Adrenal gland (tissue), 12 donors: ENCODE measurements around the gene SMTNL1. TPM values are rescaled to one million over a fixed set of nuclear protein-coding genes. Genes with fewer than 3 reads are reported as not detected.

ENCODE experiments used
- DNase-seq, 7 donors: peaks; one replicate each; pipeline ENCODE4 v3.0.0-alpha.2; 2019 to 2020
- H3K27ac ChIP-seq, 5 donors: fragments of 200-600 bp; sonication (generic) in 4 of 5; 1 replicate in 3 of 5; 2 replicates in 2 of 5; pipeline versions ENCODE4 v1.5.1 to v1.8.0; 2016 to 2020; ENCODE audit warnings: mild to moderate bottlenecking in 1 of 5
- H3K27me3 ChIP-seq: fragments of 200-600 bp; 2 replicates; pipeline ENCODE4 v1.8.0; 2021
- H3K36me3 ChIP-seq, 2 donors: fragments of 200-600 bp; replicated peaks in 1 of 2; 1 replicate in 1 of 2; 2 replicates in 1 of 2; pipeline versions ENCODE4 v1.5.1 to v1.8.0; 2018 to 2022
- H3K4me1 ChIP-seq, 2 donors: fragments of 200-600 bp; replicated peaks in 1 of 2; 1 replicate in 1 of 2; 2 replicates in 1 of 2; pipeline versions ENCODE4 v1.5.1 to v1.8.0; 2018 to 2021
- H3K4me3 ChIP-seq, 4 donors: fragments of 200-600 bp; sonication (generic) in 3 of 4; one replicate each; pipeline ENCODE4 v1.5.1; 2016 to 2018
- H3K9me3 ChIP-seq, 3 donors: fragments of 200-600 bp; sonication (generic) in 1 of 3; replicated peaks in 1 of 3; 1 replicate in 2 of 3; 2 replicates in 1 of 3; pipeline versions ENCODE4 v1.5.1 to v1.8.0; 2016 to 2021
- POLR2A ChIP-seq, 2 donors: fragments of 450-650 bp; IDR thresholded peaks; one replicate each; pipeline ENCODE4 v1.6.1; 2017; ENCODE audit warnings: antibody characterized with exemption in 2 of 2, mild to moderate bottlenecking in 2 of 2, moderate library complexity in 1 of 2
- WGBS, 4 donors: extraction: QIAGEN DNeasy Blood & Tissue Kit in 2 of 4; methylation state at CpG; one replicate each; pipeline versions ENCODE4 v1.1.5 to v1.1.7; 2013 to 2017; 5-methylcytosine and 5-hydroxymethylcytosine counted together
- intact Hi-C, 2 donors: fragments of 100-400 bp; cut with DNase I; formaldehyde crosslinking; loops; one replicate each; pipeline versions ENCODE4 v1.14.1 to v1.15.0; 2022 to 2023
- polyA plus RNA-seq, 3 donors: library from polyadenylated mRNA; stranded (reverse); fragments of 200-250 nt in 2 of 3; fragments of 350-450 nt in 1 of 3; fragmentation: Illumina TruSeq in 1 of 3; extraction: RNeasy Lipid Tissue Mini Kit (QIAGEN cat#74804) in 1 of 3; gene quantifications; one replicate each; pipeline ENCODE4 v1.2.3, GENCODE V29; 2013 to 2014
- total RNA-seq, 9 donors: library from RNA; depleted of rRNA in 4 of 9; stranded (reverse); fragments of >200 nt in 4 of 9; fragments of 120-200 nt in 1 of 9; fragmentation: NEBNext Ultra II Directional in 1 of 9; extraction: Animal tissue kit (Norgen Biotek cat#: 25700) in 1 of 9; gene quantifications; one replicate each; pipeline versions ENCODE4 v1.1.0 to v1.2.4, GENCODE V29; 2013 to 2023
- TF ChIP-seq, protein P1 (sequence below), 6 experiments: fragments of 450-650 bp in 4 of 6; fragments of 200-600 bp in 2 of 6; sonication (generic) in 1 of 6; IDR thresholded peaks; 1 replicate in 5 of 6; 2 replicates in 1 of 6; pipeline versions ENCODE4 v1.5.1 to v1.8.0; 2016 to 2021; ENCODE audit warnings: antibody characterized with exemption in 6 of 6, mild to moderate bottlenecking in 2 of 6, moderate library complexity in 1 of 6
- donor health status: healthy with polysubstance abuse.
- donor health status: Bipolar disorder and iron deficiency.
- donor health status: DM: yes; HTN: yes; CAD: no.
- donor health status: DM: no; HTN: no; CAD: no.
- donor health status: DM: no; HTN: no; CAD: no.
- donor health status: DM: yes; HTN: yes; CAD: no.

SMTNL1 gene
- total and polyA plus RNA-seq, 12 donors = 0.30 TPM; not detected in 11

DNA sequence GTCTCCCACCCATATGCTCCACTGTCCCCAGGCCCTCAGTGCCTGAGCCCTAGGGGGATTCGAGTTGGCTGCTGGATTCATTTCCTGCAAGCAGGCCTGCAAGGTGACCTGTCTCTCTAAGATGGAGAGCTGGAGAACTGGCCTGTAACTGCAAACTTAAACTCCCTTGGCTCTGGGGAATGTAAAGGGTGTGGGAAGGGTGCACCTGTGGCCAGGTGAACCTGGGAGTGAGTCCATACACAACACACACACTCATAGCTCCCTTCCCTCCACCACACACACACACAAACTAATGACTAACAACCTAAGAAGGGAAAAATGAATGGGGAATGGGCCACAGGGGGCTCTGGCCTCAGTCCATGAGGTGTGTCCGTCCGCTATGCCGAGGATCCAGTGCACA is 14.5 kb downstream of the SMTNL1 start:
- intact Hi-C loops = no loop called here
- TF ChIP-seq, protein P1, sequence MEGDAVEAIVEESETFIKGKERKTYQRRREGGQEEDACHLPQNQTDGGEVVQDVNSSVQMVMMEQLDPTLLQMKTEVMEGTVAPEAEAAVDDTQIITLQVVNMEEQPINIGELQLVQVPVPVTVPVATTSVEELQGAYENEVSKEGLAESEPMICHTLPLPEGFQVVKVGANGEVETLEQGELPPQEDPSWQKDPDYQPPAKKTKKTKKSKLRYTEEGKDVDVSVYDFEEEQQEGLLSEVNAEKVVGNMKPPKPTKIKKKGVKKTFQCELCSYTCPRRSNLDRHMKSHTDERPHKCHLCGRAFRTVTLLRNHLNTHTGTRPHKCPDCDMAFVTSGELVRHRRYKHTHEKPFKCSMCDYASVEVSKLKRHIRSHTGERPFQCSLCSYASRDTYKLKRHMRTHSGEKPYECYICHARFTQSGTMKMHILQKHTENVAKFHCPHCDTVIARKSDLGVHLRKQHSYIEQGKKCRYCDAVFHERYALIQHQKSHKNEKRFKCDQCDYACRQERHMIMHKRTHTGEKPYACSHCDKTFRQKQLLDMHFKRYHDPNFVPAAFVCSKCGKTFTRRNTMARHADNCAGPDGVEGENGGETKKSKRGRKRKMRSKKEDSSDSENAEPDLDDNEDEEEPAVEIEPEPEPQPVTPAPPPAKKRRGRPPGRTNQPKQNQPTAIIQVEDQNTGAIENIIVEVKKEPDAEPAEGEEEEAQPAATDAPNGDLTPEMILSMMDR (IDR thresholded peaks at IDR 0.05) = no peak
- TF ChIP-seq POLR2A (IDR thresholded peaks at IDR 0.05) = no peak
- no peak for DNase-seq
- Histone ChIP-seq H3K4me1 (peaks cover 0 to 8% of the 10 kb centered on the region in 2 donors), H3K4me3 (no peak overlapping the region), H3K27me3 (no peaks in the 10 kb centered on the region), H3K36me3 (peaks cover 0 to 78% of the 10 kb centered on the region in 2 donors), H3K27ac (no peak overlapping the region), H3K9me3 (no peaks in the 10 kb centered on the region)
- WGBS, 4 donors = 86 to 92% (median 91%) methylated on average over 3 to 4 of the region's 4 CpGs

DNA sequence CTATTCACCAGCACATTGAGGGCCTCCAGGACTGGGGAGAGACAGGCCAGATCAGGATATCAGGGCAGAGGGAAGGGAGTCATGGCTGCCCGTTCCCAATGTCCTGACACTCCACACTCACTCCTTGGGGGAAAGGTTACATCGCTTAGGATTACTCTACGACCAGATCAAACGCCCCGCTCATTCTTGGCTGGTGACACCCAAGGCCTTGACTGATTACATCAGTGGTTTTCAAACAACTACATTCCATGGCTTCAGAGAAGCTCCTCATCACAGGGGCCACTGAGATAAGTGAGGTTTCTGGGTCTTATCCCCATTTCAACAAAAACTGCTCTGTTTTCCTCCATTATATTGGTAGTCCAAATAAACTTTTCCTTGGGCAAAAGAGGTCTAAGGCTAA is 15.1 kb downstream of the SMTNL1 start:
- Histone ChIP-seq H3K27me3 (no peaks in the 10 kb centered on the region), H3K36me3 (peaks cover 0 to 81% of the 10 kb centered on the region in 2 donors), H3K9me3 (no peaks in the 10 kb centered on the region), H3K4me3 (no peak overlapping the region), H3K4me1 (peaks cover 0 to 3% of the 10 kb centered on the region in 2 donors), H3K27ac (no peak overlapping the region)
- intact Hi-C loops = no loop called here
- WGBS, 4 donors = 77 to 81% (median 80%) methylated on average over 5 of the region's 5 CpGs
- no peak for TF ChIP-seq POLR2A (IDR thresholded peaks at IDR 0.05)
- TF ChIP-seq, protein P1 (IDR thresholded peaks at IDR 0.05) = no peak
- DNase-seq = peak in 1 of 7 donors; percentile 29

DNA sequence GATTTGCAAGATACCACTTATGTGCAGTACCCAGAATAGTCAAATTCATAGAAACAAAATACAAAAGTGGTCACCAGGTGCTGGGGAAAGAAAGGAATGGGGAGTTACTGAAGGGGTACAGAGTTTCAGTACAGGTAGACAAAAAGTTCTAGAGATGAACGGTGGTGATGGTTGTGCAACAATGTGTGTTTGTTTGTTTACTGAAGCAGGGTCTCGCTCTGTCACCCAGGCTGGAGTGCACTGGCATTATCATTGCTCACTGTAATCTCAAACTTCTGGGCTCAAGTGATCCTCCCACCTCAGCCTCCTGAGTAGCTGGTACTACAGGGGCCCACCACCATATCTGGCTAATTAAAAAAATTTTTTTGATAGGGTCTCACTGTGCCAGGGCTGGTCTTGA is 18.0 kb downstream of the SMTNL1 start:
- Histone ChIP-seq H3K27me3 (no peaks in the 10 kb centered on the region), H3K9me3 (no peaks in the 10 kb centered on the region), H3K4me1 (no peaks in the 10 kb centered on the region), H3K36me3 (peaks cover 0 to 94% of the 10 kb centered on the region in 2 donors), H3K4me3 (no peak overlapping the region), H3K27ac (no peak overlapping the region)
- TF ChIP-seq POLR2A (IDR thresholded peaks at IDR 0.05) = no peak
- TF ChIP-seq, protein P1 (IDR thresholded peaks at IDR 0.05) = no peak
- 82 to 99% (median 96%) methylated on average over 2 of the region's 2 CpGs for WGBS, 4 donors
- intact Hi-C loops = no loop called here
- no peak for DNase-seq

DNA sequence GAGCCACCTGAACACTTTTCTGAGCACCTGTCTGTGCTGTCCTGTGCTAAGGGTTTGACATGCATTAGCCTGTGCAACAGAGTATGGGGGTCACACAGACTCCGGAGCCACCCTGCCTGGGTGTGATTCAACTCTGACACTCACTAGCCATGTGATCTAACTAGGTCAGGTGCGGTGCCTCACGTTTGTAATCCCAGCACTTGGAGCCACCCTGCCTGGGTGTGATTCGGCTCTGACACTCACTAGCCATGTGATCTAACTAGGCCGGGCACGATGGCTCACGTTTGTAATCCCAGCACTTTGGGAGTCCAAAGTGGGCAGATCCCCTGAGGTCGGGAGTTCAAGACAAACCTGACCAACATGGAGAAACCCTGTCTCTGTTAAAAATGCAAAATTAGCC is 18.6 kb downstream of the SMTNL1 start:
- H3K27ac ChIP-seq = no peak overlapping the region
- H3K9me3 ChIP-seq = no peaks in the 10 kb centered on the region
- 64 to 74% (median 67%) methylated on average over 1 to 8 of the region's 8 CpGs for WGBS, 4 donors
- no peak for DNase-seq
- intact Hi-C loops = no loop called here
- H3K4me1 ChIP-seq = no peaks in the 10 kb centered on the region
- peaks cover 0 to 88% of the 10 kb centered on the region in 2 donors for H3K36me3 ChIP-seq
- no peak overlapping the region for H3K4me3 ChIP-seq
- no peaks in the 10 kb centered on the region for H3K27me3 ChIP-seq
- no peak for TF ChIP-seq POLR2A (IDR thresholded peaks at IDR 0.05)
- TF ChIP-seq, protein P1 (IDR thresholded peaks at IDR 0.05) = no peak
